ENCODE data around the gene PRKCZ. TPM values are rescaled to one million over a fixed set of nuclear protein-coding genes. Genes with fewer than 3 reads are reported as not detected.

Gene PRKCZ
- total RNA-seq, 6 experiments from 2014 or later: 0.55 to 1.4 (median 0.95) TPM

DNA sequence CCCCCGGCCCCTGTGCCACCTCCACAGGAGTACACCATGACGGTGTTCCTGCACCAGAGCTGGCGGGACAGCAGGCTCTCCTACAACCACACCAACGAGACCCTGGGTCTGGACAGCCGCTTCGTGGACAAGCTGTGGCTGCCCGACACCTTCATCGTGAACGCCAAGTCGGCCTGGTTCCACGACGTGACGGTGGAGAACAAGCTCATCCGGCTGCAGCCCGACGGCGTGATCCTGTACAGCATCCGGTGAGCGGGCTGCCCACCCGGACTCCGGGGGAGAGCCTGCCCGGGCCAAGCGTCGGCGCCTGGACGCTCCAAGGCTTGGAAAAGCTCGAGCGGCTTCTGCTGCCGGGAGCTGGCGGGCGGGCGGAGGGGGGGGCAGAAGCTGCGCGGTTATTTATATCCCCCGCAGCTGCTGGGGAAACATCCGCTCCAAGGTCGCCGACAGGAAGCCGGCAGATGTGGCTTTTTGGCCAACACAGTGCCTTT lies 24.7 kb upstream of the PRKCZ start:
- H3K4me3 Mint-ChIP-seq: no peak overlapping the region
- TF ChIP-seq, protein P1, sequence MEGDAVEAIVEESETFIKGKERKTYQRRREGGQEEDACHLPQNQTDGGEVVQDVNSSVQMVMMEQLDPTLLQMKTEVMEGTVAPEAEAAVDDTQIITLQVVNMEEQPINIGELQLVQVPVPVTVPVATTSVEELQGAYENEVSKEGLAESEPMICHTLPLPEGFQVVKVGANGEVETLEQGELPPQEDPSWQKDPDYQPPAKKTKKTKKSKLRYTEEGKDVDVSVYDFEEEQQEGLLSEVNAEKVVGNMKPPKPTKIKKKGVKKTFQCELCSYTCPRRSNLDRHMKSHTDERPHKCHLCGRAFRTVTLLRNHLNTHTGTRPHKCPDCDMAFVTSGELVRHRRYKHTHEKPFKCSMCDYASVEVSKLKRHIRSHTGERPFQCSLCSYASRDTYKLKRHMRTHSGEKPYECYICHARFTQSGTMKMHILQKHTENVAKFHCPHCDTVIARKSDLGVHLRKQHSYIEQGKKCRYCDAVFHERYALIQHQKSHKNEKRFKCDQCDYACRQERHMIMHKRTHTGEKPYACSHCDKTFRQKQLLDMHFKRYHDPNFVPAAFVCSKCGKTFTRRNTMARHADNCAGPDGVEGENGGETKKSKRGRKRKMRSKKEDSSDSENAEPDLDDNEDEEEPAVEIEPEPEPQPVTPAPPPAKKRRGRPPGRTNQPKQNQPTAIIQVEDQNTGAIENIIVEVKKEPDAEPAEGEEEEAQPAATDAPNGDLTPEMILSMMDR (IDR thresholded peaks at IDR 0.05): no peak
- no peaks in the 10 kb centered on the region for H3K9me3 Mint-ChIP-seq
- H3K27me3 Mint-ChIP-seq (ENCODE audit: insufficient read depth): peaks cover 44% of the 10 kb centered on the region
- no peaks in the 10 kb centered on the region for H3K36me3 Mint-ChIP-seq (ENCODE audit: low read depth)
- H3K27ac Mint-ChIP-seq: no peak overlapping the region
- no peaks in the 10 kb centered on the region for H3K4me1 Mint-ChIP-seq (ENCODE audit: low read depth)
- DNase-seq: no peak

DNA sequence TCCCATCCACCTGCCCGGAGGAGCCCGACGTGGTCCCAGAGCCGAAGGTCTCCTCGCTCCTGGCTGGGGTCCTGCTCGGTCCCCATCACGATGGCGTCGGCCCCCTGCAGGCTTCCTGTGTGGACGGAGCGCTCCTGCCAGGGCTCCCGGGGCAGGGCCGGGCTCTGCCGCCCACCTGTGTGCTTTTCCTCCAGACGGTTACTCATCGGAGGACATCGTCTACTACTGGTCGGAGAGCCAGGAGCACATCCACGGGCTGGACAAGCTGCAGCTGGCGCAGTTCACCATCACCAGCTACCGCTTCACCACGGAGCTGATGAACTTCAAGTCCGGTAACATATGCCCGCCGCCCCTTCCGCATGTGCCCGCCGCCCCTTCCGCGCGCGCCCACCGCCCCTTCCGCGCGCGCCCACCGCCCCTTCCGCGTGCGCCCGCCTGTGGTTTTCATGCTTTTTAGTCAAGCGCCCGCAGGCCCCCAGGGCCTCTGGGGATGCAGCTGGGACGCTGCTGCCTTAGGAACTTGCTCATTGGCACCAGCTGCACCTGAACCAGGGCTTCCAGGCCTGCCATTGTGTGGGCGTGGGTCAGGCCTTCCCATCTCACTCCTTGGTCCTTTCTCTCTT lies 22.1 kb upstream of the PRKCZ start:
- no peak for DNase-seq
- H3K4me3 Mint-ChIP-seq: no peak overlapping the region
- TF ChIP-seq, protein P1 (IDR thresholded peaks at IDR 0.05): no peak
- no peaks in the 10 kb centered on the region for H3K4me1 Mint-ChIP-seq (ENCODE audit: low read depth)
- H3K9me3 Mint-ChIP-seq: no peaks in the 10 kb centered on the region
- H3K27ac Mint-ChIP-seq: no peak overlapping the region
- no peaks in the 10 kb centered on the region for H3K36me3 Mint-ChIP-seq (ENCODE audit: low read depth)
- H3K27me3 Mint-ChIP-seq (ENCODE audit: insufficient read depth): peaks cover 30% of the 10 kb centered on the region

DNA sequence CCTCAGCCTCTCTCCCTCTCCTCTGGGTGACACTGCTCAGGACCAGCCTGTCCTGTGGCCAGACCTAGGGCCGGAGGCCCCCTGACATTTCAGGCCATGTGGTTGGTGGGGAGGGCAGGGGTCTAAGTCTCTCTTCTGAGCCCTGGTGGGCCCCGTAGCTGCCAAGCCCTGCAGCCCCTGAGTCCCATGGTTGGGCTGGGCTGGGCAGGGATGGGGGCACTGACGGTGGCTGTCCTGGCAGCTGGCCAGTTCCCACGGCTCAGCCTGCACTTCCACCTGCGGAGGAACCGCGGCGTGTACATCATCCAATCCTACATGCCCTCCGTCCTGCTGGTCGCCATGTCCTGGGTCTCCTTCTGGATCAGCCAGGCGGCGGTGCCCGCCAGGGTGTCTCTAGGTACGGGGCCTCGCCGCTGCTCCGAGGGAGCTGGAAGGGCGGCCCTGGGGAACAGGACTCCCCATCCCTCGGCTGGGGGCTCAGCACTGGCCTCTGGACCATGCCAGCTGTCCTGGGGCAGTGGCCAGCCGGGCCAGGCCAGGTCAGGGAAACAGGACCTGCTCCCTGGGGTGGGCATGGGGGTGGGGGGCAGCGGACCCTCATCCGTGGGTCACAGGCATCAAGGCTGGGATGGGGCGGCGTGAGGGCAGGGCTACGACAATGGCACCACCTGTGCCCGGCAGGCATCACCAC lies 21.2 kb upstream of the PRKCZ start:
- Mint-ChIP-seq H3K4me1 (ENCODE audit: low read depth) (no peaks in the 10 kb centered on the region), H3K36me3 (ENCODE audit: low read depth) (no peaks in the 10 kb centered on the region), H3K4me3 (no peak overlapping the region), H3K27ac (no peak overlapping the region), H3K27me3 (ENCODE audit: insufficient read depth) (peaks cover 30% of the 10 kb centered on the region), H3K9me3 (no peaks in the 10 kb centered on the region)
- DNase-seq: no peak
- TF ChIP-seq, protein P1 (IDR thresholded peaks at IDR 0.05): no peak

DNA sequence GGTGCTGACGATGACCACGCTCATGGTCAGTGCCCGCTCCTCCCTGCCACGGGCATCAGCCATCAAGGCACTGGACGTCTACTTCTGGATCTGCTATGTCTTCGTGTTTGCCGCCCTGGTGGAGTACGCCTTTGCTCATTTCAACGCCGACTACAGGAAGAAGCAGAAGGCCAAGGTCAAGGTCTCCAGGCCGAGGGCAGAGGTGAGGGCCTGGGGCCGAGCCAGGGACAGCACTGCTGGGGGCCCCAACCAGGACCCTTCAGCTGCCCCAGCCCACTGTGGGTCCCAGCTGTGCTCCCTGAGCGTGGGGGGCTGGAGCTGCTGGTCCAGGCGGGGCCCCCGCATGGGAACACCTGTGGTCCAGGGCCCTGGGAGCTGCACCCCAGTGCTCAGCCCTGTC lies 20.6 kb upstream of the PRKCZ start:
- no peak for DNase-seq
- H3K9me3 Mint-ChIP-seq: no peaks in the 10 kb centered on the region
- no peak overlapping the region for H3K27ac Mint-ChIP-seq
- no peaks in the 10 kb centered on the region for H3K36me3 Mint-ChIP-seq (ENCODE audit: low read depth)
- H3K4me1 Mint-ChIP-seq (ENCODE audit: low read depth): no peaks in the 10 kb centered on the region
- H3K4me3 Mint-ChIP-seq: no peak overlapping the region
- TF ChIP-seq, protein P1 (IDR thresholded peaks at IDR 0.05): no peak
- H3K27me3 Mint-ChIP-seq (ENCODE audit: insufficient read depth): peaks cover 36% of the 10 kb centered on the region

DNA sequence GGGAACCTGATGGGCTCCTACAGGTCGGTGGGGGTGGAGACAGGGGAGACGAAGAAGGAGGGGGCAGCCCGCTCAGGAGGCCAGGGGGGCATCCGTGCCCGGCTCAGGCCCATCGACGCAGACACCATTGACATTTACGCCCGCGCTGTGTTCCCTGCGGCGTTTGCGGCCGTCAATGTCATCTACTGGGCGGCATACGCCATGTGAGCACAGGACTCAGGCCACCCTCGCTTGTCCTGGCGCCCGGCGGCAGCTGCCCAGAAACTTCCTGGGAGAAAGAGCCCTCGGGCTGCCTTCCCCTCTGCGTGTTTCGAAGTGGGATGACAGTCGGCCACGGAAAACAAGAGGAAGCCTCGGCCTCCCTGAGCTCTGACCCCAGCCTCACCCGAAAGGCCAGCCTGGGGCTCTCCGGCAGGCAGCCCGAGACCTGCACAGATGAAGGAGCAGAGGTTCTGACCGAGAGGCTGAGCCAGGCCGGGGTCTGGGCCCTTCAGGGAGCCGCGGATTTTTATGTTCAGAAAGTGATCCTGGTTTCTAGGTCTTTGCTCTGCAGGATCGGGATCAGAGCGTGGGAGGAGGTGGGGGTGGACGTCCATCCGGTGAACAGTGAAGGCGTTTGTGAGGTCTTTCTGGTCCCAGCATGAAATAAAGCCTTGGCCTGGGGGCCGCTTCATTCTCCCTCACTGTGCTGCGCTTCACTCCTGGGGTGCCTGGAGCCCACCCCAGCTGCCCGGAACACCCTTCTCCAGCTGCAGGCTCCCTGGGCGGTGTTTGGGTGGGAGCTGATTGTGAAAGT lies 19.9 kb upstream of the PRKCZ start:
- TF ChIP-seq, protein P1 (IDR thresholded peaks at IDR 0.05): no peak
- Mint-ChIP-seq H3K4me3 (no peak overlapping the region), H3K9me3 (no peaks in the 10 kb centered on the region), H3K27me3 (ENCODE audit: insufficient read depth) (peaks cover 36% of the 10 kb centered on the region), H3K36me3 (ENCODE audit: low read depth) (no peaks in the 10 kb centered on the region), H3K27ac (no peak overlapping the region), H3K4me1 (ENCODE audit: low read depth) (no peaks in the 10 kb centered on the region)
- DNase-seq: no peak

Measured in HFFc6 (cell line).